Heart right ventricle (tissue), 16 donors: ENCODE data around the gene NDUFAF2. TPM values are rescaled to one million over a fixed set of nuclear protein-coding genes. Genes with fewer than 3 reads are reported as not detected.

Experiments used
- ATAC-seq, 8 donors: fragments of 200-7000 bp; cut with Tn5 transposase; one replicate each; pipeline ENCODE4 v1.9.1; 2020; ENCODE audit warnings: mild to moderate bottlenecking in 8 of 8, moderate library complexity in 8 of 8, moderate number of reproducible peaks in 1 of 8
- DNase-seq, 2 donors: peaks; one replicate each; pipeline ENCODE4 v3.0.0-alpha.2; 2020
- H3K27ac ChIP-seq, 10 donors: fragments of 200-600 bp; sonication (generic) in 2 of 10; one replicate each; pipeline versions ENCODE4 v1.5.0 to v1.8.0; 2020 to 2022; ENCODE audit warnings: mild to moderate bottlenecking in 3 of 10
- H3K27me3 ChIP-seq, 7 donors: fragments of 200-600 bp; one replicate each; pipeline ENCODE4 v1.8.0; 2021 to 2022; ENCODE audit warnings: mild to moderate bottlenecking in 2 of 7
- H3K36me3 ChIP-seq, 9 donors: fragments of 200-600 bp; sonication (generic) in 1 of 9; one replicate each; pipeline versions ENCODE4 v1.5.0 to v1.8.0; 2020 to 2022; ENCODE audit warnings: mild to moderate bottlenecking in 2 of 9
- H3K4me1 ChIP-seq, 9 donors: fragments of 200-600 bp; sonication (generic) in 1 of 9; one replicate each; pipeline versions ENCODE4 v1.5.0 to v1.8.0; 2020 to 2022; ENCODE audit warnings: mild to moderate bottlenecking in 4 of 9
- H3K4me3 ChIP-seq, 10 donors: fragments of 200-600 bp; sonication (generic) in 2 of 10; one replicate each; pipeline versions ENCODE4 v1.5.0 to v1.8.0; 2020 to 2022; ENCODE audit warnings: mild to moderate bottlenecking in 7 of 10, moderate library complexity in 2 of 10
- H3K9me3 ChIP-seq, 11 donors: fragments of 200-600 bp in 10 of 11; sonication (generic) in 2 of 11; one replicate each; pipeline versions ENCODE4 v1.5.0 to v1.8.0; 2013 to 2022; ENCODE audit warnings: mild to moderate bottlenecking in 2 of 11, control low read depth in 1 of 11, moderate library complexity in 1 of 11
- CTCF ChIP-seq, 9 donors: fragments of 200-600 bp; sonication (generic) in 2 of 9; IDR thresholded peaks; one replicate each; pipeline versions ENCODE4 v1.5.0 to v1.8.0; 2021 to 2022; ENCODE audit warnings: antibody characterized with exemption in 9 of 9, mild to moderate bottlenecking in 5 of 9, moderate library complexity in 1 of 9
- WGBS, 2 donors: extraction: QIAGEN DNeasy Blood & Tissue Kit; methylation state at CpG; one replicate each; pipeline ENCODE4 v1.1.7; 2013; ENCODE audit warnings: inconsistent platforms in 1 of 2; 5-methylcytosine and 5-hydroxymethylcytosine counted together
- intact Hi-C, 10 donors: fragments of 100-400 bp; cut with DNase I; formaldehyde crosslinking; loops; one replicate each; pipeline versions ENCODE4 v1.11.1 to v1.14.2; 2022
- polyA plus RNA-seq, 2 donors: library from polyadenylated mRNA; stranded (reverse); fragments of 200-250 nt; gene quantifications; one replicate each; pipeline ENCODE4 v1.2.3, GENCODE V29; 2013
- total RNA-seq, 10 donors: library from RNA; stranded (reverse); fragmentation: NEBNext Ultra II Directional in 3 of 10; extraction: Animal tissue kit (Norgen Biotek cat#: 25700) in 3 of 10; gene quantifications; one replicate each; pipeline versions ENCODE4 v1.2.1 to v1.2.4, GENCODE V29; 2021 to 2023
- donor health status: Arrhythmogenic right ventricular cardiomyopathy.
- donor health status: ischemic (EF 13 %, LVEDD 7.1; RV severe dilation, severe dysfunction).
- donor health status: healthy with polysubstance abuse.
- donor health status: DM: no; HTN: yes; CAD: no.
- donor health status: DM: no; HTN: no; CAD: no.
- donor health status: ischemic (EF 25% LVEDD 6.9; RV normal size, moderate dysfunction).
- donor health status: ischemic (EF 25% LVEDD 5.7; RV mildly dilated, moderate dysfunction).
- donor health status: healthy.
- donor health status: DM: yes; HTN: yes; CAD: no.
- donor health status: Ischemic cardiomyopathy.
- donor health status: ischemic (EF 35%, LVEDD 5.7; RV mildly dilated, moderate dysfunction).
- donor health status: nonischemic (EF 11% LVEDD 7.7; RV severe dilation, severe dysfunction).
- donor health status: DM: yes; HTN: yes; CAD: no.
- donor health status: PGD.
- donor health status: ischemic (EF 29% LVEDD 5.4; RV normal size, mild dysfunction).
- donor health status: nonischemic (EF 23%, LVEDD 6.1; RV moderate dilation, normal function).

The NDUFAF2 gene
- total and polyA plus RNA-seq, 12 donors = 23.0 to 96.5 (median 32.0) TPM

GRCh38 chr5:61177070-61177469 is 232.1 kb downstream of the NDUFAF2 start:
- TF ChIP-seq CTCF (IDR thresholded peaks at IDR 0.05) = no peak
- no peak for DNase-seq
- ATAC-seq = no peak
- Histone ChIP-seq H3K36me3 (no peaks in the 10 kb centered on the region), H3K4me1 (no peaks in the 10 kb centered on the region), H3K9me3 (no peaks in the 10 kb centered on the region), H3K4me3 (no peak overlapping the region), H3K27ac (no peak overlapping the region), H3K27me3 (no peaks in the 10 kb centered on the region)
- WGBS, 2 donors = 98% methylated on average over 3 of the region's 3 CpGs
- intact Hi-C loops = no loop called here

GRCh38 chr5:61177716-61178115 is 232.7 kb downstream of the NDUFAF2 start:
- Histone ChIP-seq H3K9me3 (no peaks in the 10 kb centered on the region), H3K4me1 (no peaks in the 10 kb centered on the region), H3K27me3 (no peaks in the 10 kb centered on the region), H3K27ac (no peak overlapping the region), H3K36me3 (no peaks in the 10 kb centered on the region), H3K4me3 (no peak overlapping the region)
- intact Hi-C loops = no loop called here
- ATAC-seq (no peak), DNase-seq (no peak)
- 91% methylated on average over 7 of the region's 7 CpGs for WGBS, 2 donors
- no peak for TF ChIP-seq CTCF (IDR thresholded peaks at IDR 0.05)

GRCh38 chr5:61178702-61179101 is 233.7 kb downstream of the NDUFAF2 start:
- WGBS, 2 donors = 89 to 90% methylated on average over 4 of the region's 4 CpGs
- no peak for TF ChIP-seq CTCF (IDR thresholded peaks at IDR 0.05)
- no peak for ATAC-seq
- Histone ChIP-seq H3K36me3 (no peaks in the 10 kb centered on the region), H3K27ac (no peak overlapping the region), H3K9me3 (no peaks in the 10 kb centered on the region), H3K4me3 (no peak overlapping the region), H3K27me3 (no peaks in the 10 kb centered on the region), H3K4me1 (no peaks in the 10 kb centered on the region)
- DNase-seq = no peak
- intact Hi-C loops = no loop called here

GRCh38 chr5:61180886-61181285 is 235.9 kb downstream of the NDUFAF2 start:
- Histone ChIP-seq H3K27ac (no peak overlapping the region), H3K9me3 (no peaks in the 10 kb centered on the region), H3K27me3 (no peaks in the 10 kb centered on the region), H3K4me1 (no peaks in the 10 kb centered on the region), H3K36me3 (no peaks in the 10 kb centered on the region), H3K4me3 (peak overlapping the region in 5 of 10 donors; percentile 8 to 25 (median 22))
- no peak for TF ChIP-seq CTCF (IDR thresholded peaks at IDR 0.05)
- intact Hi-C loops = no loop called here
- DNase-seq (no peak), ATAC-seq (no peak)
- WGBS, 2 donors = 65 to 72% methylated on average over 2 of the region's 2 CpGs
